GM12878 (cell line): ENCODE results near the gene SAMD3. TPM values are rescaled to one million over a fixed set of nuclear protein-coding genes. Genes with fewer than 3 reads are reported as not detected.

Source experiments
- ATAC-seq: fragments of 200-7000 bp; cut with Tn5 transposase; 3 replicates; pipeline ENCODE4 v1.9.1; 2020; ENCODE audit warnings: mild to moderate bottlenecking, moderate library complexity
- BruUV-seq: library from RNA; stranded (reverse); fragments of 400-500 nt; replicated peaks from 2 replicates; lab custom pipeline; 2021; lab: Mats Ljungman, UMichigan
- CTCF ChIA-PET: fragments of 300-600 bp; sonication (Branson Sonifier 250); formaldehyde crosslinking; extraction: SDS; loops from one replicate; lab custom pipeline; 2021; ENCODE audit warnings: inconsistent platforms; lab: Yijun Ruan, JAX
- POLR2A ChIA-PET: fragments of 350-600 bp; formaldehyde crosslinking; extraction: SDS; loops from one replicate; lab custom pipeline; 2021; ENCODE audit warnings: inconsistent platforms; lab: Charles Lee
- RAD21 ChIA-PET: fragments of 300-600 bp; sonication (Branson Sonifier 250); formaldehyde crosslinking; loops from one replicate; lab custom pipeline; 2023; ENCODE audit warnings: antibody characterized with exemption; ENCODE audit not compliant: unreplicated experiment; lab: Charles Lee
- SMC1A ChIA-PET: fragments of 300-600 bp; sonication (Branson Sonifier 250); formaldehyde crosslinking; loops from one replicate; lab custom pipeline; 2023; ENCODE audit not compliant: unreplicated experiment, uncharacterized antibody; lab: Charles Lee
- DNase-seq: peaks from one replicate; pipeline ENCODE4 v3.0.0-alpha.2; 2011; ENCODE audit warnings: low read depth, low spot score
- FAIRE-seq: peaks from 3 replicates; lab custom pipeline; 2011; peaks lifted over from hg19 to GRCh38; lab: Jason Lieb, UNC
- H2AFZ ChIP-seq: 2 replicates; pipeline ENCODE4 v1.6.0; 2011; ENCODE audit warnings: low read depth, low read length, control low read depth; ENCODE audit not compliant: control insufficient read depth
- H3K27ac ChIP-seq: 2 replicates; pipeline ENCODE4 v1.5.1; 2011; ENCODE audit warnings: control low read depth; ENCODE audit not compliant: control insufficient read depth, insufficient read depth
- H3K27me3 ChIP-seq, 2 experiments: replicated peaks in 1 of 2; 2 replicates each; pipeline versions ENCODE4 v1.6.0 to v1.6.1; 2011; ENCODE audit warnings: low read length in 1 of 2; ENCODE audit not compliant: control insufficient read depth in 2 of 2, insufficient read depth in 2 of 2
- H3K36me3 ChIP-seq, 2 experiments: 2 replicates each; pipeline ENCODE4 v1.5.1; 2011; ENCODE audit warnings: low read length in 1 of 2; ENCODE audit not compliant: control insufficient read depth in 2 of 2, insufficient read depth in 2 of 2
- H3K4me1 ChIP-seq: 2 replicates; pipeline ENCODE4 v1.6.1; 2011; ENCODE audit warnings: mild to moderate bottlenecking, low read length, moderate library complexity, mixed read lengths; ENCODE audit not compliant: control insufficient read depth, insufficient read depth
- H3K4me2 ChIP-seq: 2 replicates; pipeline ENCODE4 v1.6.0; 2011; ENCODE audit warnings: control low read depth; ENCODE audit not compliant: control insufficient read depth, insufficient read depth
- H3K4me3 ChIP-seq: fragments of 200-600 bp; sonication (generic); 2 replicates; pipeline ENCODE4 v1.5.1; 2016
- H3K79me2 ChIP-seq: 2 replicates; pipeline ENCODE4 v1.6.0; 2011; ENCODE audit warnings: low read length; ENCODE audit not compliant: control insufficient read depth, insufficient read depth
- H3K9ac ChIP-seq: 2 replicates; pipeline ENCODE4 v1.8.0; 2011; ENCODE audit warnings: low read length, control low read depth, mixed read lengths; ENCODE audit not compliant: control insufficient read depth, insufficient read depth
- H3K9me3 ChIP-seq: replicated peaks from 3 replicates; pipeline ENCODE4 v1.5.1; 2011; ENCODE audit warnings: mild to moderate bottlenecking, low read length; ENCODE audit not compliant: control insufficient read depth, insufficient read depth
- H4K20me1 ChIP-seq: 2 replicates; pipeline ENCODE4 v1.6.0; 2011; ENCODE audit not compliant: control insufficient read depth, insufficient read depth
- CBX3 ChIP-seq: fragments of 200-600 bp; sonication (generic); IDR thresholded peaks from 2 replicates; pipeline ENCODE4 v1.6.1; 2016; ENCODE audit warnings: low read depth, borderline replicate concordance
- CEBPB ChIP-seq, 2 experiments: fragments of 150-350 bp in 1 of 2; IDR thresholded peaks; 2 replicates each; pipeline ENCODE4 v1.6.1; 2012 to 2014; ENCODE audit warnings: low read depth in 2 of 2, low read length in 2 of 2, borderline replicate concordance in 1 of 2, inconsistent platforms in 1 of 2
- ESRRA ChIP-seq: IDR thresholded peaks from 2 replicates; pipeline ENCODE4 v1.6.1; 2012; ENCODE audit warnings: mild to moderate bottlenecking, low read length, improper control_type of control experiment
- ETV6 ChIP-seq, 2 experiments: fragments of 450-650 bp in 1 of 2; IDR thresholded peaks in 1 of 2; conservative IDR thresholded peaks in 1 of 2; 2 replicates each; pipeline ENCODE4 v1.6.1; 2014; ENCODE audit warnings: antibody characterized with exemption in 1 of 2, borderline replicate concordance in 1 of 2, low read depth in 1 of 2, mild to moderate bottlenecking in 1 of 2, moderate library complexity in 1 of 2
- KLF5 ChIP-seq: fragments of 450-650 bp; IDR thresholded peaks from 2 replicates; pipeline ENCODE4 v1.6.1; 2014; ENCODE audit warnings: mild to moderate bottlenecking; ENCODE audit not compliant: partially characterized antibody
- MYB ChIP-seq: fragments of 150-350 bp; IDR thresholded peaks from 2 replicates; pipeline ENCODE4 v1.6.1; 2014; ENCODE audit warnings: mild to moderate bottlenecking, low read depth, low read length, borderline replicate concordance
- MYC ChIP-seq: IDR thresholded peaks from 2 replicates; pipeline ENCODE4 v1.6.1; 2011; ENCODE audit warnings: mild to moderate bottlenecking, low read length, moderate library complexity, inconsistent platforms; ENCODE audit not compliant: insufficient read depth, insufficient replicate concordance, insufficient read length, severe bottlenecking
- NBN ChIP-seq: fragments of 450-650 bp; IDR thresholded peaks from 2 replicates; pipeline ENCODE4 v1.6.1; 2016
- NR2C2 ChIP-seq: IDR thresholded peaks from 2 replicates; pipeline ENCODE4 v1.6.1; 2011; ENCODE audit warnings: borderline replicate concordance, low read depth; ENCODE audit not compliant: control insufficient read depth, insufficient read length
- NR2F1 ChIP-seq: fragments of 450-650 bp; conservative IDR thresholded peaks from 2 replicates; pipeline ENCODE4 v1.6.1; 2017; ENCODE audit warnings: mild to moderate bottlenecking
- REST ChIP-seq: IDR thresholded peaks from 2 replicates; pipeline ENCODE4 v1.6.1; 2012; ENCODE audit warnings: mild to moderate bottlenecking, low read depth, low read length
- ZSCAN29 ChIP-seq: fragments of 450-650 bp; IDR thresholded peaks from 2 replicates; pipeline ENCODE4 v1.6.1; 2017; ENCODE audit warnings: mild to moderate bottlenecking, moderate library complexity
- WGBS: methylation state at CpG from one replicate; pipeline ENCODE4 v1.1.6; 2016; ENCODE audit warnings: low lambda C conversion rate; ENCODE audit not compliant: insufficient replicate concordance, insufficient coverage; ENCODE audit errors: missing lambda C conversion rate; 5-methylcytosine and 5-hydroxymethylcytosine counted together
- in situ Hi-C: fragments of 300-500 bp; cut with MboI; formaldehyde crosslinking; loops from 9 replicates; pipeline ENCODE4 v1.14.3; 2018; ENCODE audit warnings: mixed read lengths
- intact Hi-C: fragments of 100-400 bp; cut with micrococcal nuclease; formaldehyde crosslinking; loops from one replicate; pipeline ENCODE4 v1.14.2; 2022; ENCODE audit not compliant: unreplicated experiment
- polyA plus RNA-seq, 11 experiments: library from polyadenylated mRNA; depleted of rRNA in 4 of 11; unstranded in 6 of 11; stranded (reverse) in 5 of 11; fragments of >200 nt; fragmentation: Nextera tagmentation in 4 of 11; fragmentation: Illumina TruSeq in 1 of 11; extraction: Ambion mirVana in 4 of 11; extraction: Trizol in 1 of 11; gene quantifications; 1 replicate in 1 of 11; 2 replicates in 10 of 11; pipeline versions ENCODE4 v1.2.1 to v1.2.3, GENCODE V29; 2011 to 2016; ENCODE audit warnings: inconsistent platforms in 2 of 11, missing spikeins in 2 of 11, low read depth in 1 of 11
- total RNA-seq, 4 experiments: library from RNA; depleted of rRNA in 3 of 4; stranded (reverse); fragments of >200 nt in 3 of 4; fragmentation: Illumina TruSeq in 1 of 4; extraction: Trizol in 1 of 4; gene quantifications; 2 replicates each; pipeline versions ENCODE4 v1.2.1 to v1.2.3, GENCODE V29; 2013 to 2021
- TF ChIP-seq, protein P1 (sequence below): fragments of 450-650 bp; IDR thresholded peaks from 2 replicates; pipeline ENCODE4 v1.6.1; 2017; ENCODE audit warnings: mild to moderate bottlenecking, moderate library complexity

Gene SAMD3
- total and polyA plus RNA-seq, 10 of the 15 experiments (the other 5 are each of a cell fraction or from before 2014, with no cell fraction given), result 0.04 to 2.3 (median 0.39) TPM; not detected in 2

DNA sequence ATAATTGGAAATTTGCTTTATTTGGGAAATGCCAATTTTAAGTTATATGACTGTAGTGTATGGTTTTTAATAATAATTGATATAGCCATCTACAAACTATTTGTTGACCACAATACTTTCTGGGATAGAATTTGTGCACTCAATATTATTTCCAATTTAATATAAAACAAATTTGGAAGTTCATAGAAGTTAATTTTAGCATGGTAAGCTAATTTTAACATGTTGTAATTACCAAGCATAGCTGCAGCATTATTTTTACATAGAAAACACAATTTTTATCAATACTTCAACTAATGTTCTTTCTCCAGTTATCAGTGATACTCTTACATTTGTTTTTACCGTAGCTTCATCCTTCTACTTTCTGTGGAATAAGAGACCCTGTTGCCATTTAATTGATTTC, 103.5 kb downstream of the SAMD3 start:
- in situ Hi-C loops, result no loop called here
- Histone ChIP-seq H3K4me3 (no peak overlapping the region), H2AFZ (no peak overlapping the region), H3K9ac (no peak overlapping the region), H4K20me1 (no peaks in the 10 kb centered on the region), H3K27me3 (no peaks in the 10 kb centered on the region), H3K27ac (no peak overlapping the region), H3K79me2 (no peaks in the 10 kb centered on the region), H3K36me3 (no peaks in the 10 kb centered on the region), H3K4me2 (no peak overlapping the region), H3K9me3 (no peaks in the 10 kb centered on the region; the same call in 2 of the 3 replicates), H3K4me1 (peaks cover 16% of the 10 kb centered on the region)
- POLR2A ChIA-PET, result no interaction called here
- CTCF ChIA-PET, result interaction anchor here (1.2 kb wide), 1 partner anchor 164 kb away, joined by 3 read pairs; no protein-coding TSS in a partner anchor
- RAD21 ChIA-PET, result interaction anchor here (1.0 to 1.3 kb wide), 3 partner anchors 12 to 273 kb away, joined by 3 to 4 read pairs (median 3); no protein-coding TSS in a partner anchor
- intact Hi-C loops, result no loop called here
- DNase-seq (no peak), ATAC-seq (no peak), FAIRE-seq (no peak)
- WGBS, result 100% methylated on average over 1 of the region's 1 CpG
- BruUV-seq, result no TSS peak
- SMC1A ChIA-PET, result interaction anchor here (1.0 to 3.4 kb wide), 8 partner anchors 10 to 78 kb away, joined by 3 to 21 read pairs (median 4); no protein-coding TSS in a partner anchor
- TF ChIP-seq NR2C2, result no peak
- TF ChIP-seq, protein P1, sequence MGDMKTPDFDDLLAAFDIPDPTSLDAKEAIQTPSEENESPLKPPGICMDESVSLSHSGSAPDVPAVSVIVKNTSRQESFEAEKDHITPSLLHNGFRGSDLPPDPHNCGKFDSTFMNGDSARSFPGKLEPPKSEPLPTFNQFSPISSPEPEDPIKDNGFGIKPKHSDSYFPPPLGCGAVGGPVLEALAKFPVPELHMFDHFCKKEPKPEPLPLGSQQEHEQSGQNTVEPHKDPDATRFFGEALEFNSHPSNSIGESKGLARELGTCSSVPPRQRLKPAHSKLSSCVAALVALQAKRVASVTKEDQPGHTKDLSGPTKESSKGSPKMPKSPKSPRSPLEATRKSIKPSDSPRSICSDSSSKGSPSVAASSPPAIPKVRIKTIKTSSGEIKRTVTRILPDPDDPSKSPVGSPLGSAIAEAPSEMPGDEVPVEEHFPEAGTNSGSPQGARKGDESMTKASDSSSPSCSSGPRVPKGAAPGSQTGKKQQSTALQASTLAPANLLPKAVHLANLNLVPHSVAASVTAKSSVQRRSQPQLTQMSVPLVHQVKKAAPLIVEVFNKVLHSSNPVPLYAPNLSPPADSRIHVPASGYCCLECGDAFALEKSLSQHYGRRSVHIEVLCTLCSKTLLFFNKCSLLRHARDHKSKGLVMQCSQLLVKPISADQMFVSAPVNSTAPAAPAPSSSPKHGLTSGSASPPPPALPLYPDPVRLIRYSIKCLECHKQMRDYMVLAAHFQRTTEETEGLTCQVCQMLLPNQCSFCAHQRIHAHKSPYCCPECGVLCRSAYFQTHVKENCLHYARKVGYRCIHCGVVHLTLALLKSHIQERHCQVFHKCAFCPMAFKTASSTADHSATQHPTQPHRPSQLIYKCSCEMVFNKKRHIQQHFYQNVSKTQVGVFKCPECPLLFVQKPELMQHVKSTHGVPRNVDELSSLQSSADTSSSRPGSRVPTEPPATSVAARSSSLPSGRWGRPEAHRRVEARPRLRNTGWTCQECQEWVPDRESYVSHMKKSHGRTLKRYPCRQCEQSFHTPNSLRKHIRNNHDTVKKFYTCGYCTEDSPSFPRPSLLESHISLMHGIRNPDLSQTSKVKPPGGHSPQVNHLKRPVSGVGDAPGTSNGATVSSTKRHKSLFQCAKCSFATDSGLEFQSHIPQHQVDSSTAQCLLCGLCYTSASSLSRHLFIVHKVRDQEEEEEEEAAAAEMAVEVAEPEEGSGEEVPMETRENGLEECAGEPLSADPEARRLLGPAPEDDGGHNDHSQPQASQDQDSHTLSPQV, result no peak
- no peak for TF ChIP-seq KLF5
- TF ChIP-seq ESRRA, result no peak
- TF ChIP-seq ETV6 (conservative IDR thresholded peaks at IDR 0.05 in 1 of 2, IDR thresholded peaks at IDR 0.05 in 1 of 2; ENCODE audit: borderline replicate concordance in 1 of 2, low read depth in 1 of 2), result no peak
- no peak for TF ChIP-seq MYC
- no peak for TF ChIP-seq CBX3
- TF ChIP-seq CEBPB (IDR thresholded peaks at IDR 0.05; ENCODE audit: borderline replicate concordance in 1 of 2, low read depth in 2 of 2, low read length in 2 of 2), result no peak
- TF ChIP-seq NBN, result no peak
- no peak for TF ChIP-seq REST
- TF ChIP-seq NR2F1, result no peak
- no peak for TF ChIP-seq ZSCAN29
- TF ChIP-seq MYB, result no peak
